HG03025 (cell line): Measurements from ENCODE around the gene KCTD1.

ENCODE experiments used
- ATAC-seq: cut with Tn5 transposase; IDR thresholded peaks from one replicate; pipeline ENCODE4 v1.9.1; 2021; ENCODE audit warnings: mild to moderate bottlenecking, moderate library complexity; ENCODE audit not compliant: unreplicated experiment, low FRiP score

Gene KCTD1

GRCh38 chr18:26524504-26525351 lies 23.6 kb downstream of the KCTD1 start:
- no peak for ATAC-seq

DNA sequence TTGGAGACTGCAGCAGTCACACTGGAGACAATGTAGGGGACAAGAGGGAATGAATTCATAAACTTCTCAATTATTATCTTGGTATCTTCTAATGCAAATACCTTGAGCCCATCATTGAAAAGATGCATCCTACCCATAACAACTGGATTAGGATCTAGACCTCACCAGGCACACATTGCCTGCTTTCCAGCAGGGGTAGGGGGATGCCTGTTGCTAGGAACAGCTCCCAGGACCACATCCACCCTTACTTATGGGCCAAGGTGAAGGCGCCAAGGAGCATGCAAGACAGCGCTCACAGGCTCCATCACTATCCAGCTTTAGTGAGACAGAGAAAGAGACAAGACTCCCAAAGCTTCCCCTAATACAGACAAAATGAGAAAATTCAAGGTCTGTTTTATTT lies 24.4 kb downstream of the KCTD1 start:
- ATAC-seq = no peak

DNA sequence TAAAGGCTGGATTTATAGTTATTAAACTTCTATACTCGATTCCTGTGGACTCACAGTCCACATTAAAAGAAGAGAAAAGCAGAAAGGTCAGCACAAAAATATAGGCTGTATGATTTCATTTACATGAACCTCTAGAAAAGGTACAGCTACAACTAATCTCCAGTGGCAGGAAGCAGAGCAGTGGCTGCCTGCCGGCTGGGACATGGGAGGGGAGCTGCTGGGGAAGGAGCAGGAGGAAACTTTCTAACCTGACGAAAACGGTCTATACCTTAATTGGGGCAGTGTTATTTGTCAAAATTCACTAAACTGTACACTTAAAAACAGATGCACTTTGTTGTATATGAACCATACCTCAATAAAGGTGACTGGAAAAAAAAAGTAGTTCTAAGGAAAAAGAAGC lies 26.7 kb downstream of the KCTD1 start:
- ATAC-seq = no peak

GRCh38 chr18:26520974-26521373 lies 27.4 kb downstream of the KCTD1 start:
- ATAC-seq = no peak

- no peak for ATAC-seq
Measured at GRCh38 chr18:26519114-26519513, 29.2 kb downstream of the KCTD1 start.

- ATAC-seq = no peak
Measured at GRCh38 chr18:26516964-26517363, 31.4 kb downstream of the KCTD1 start.

DNA sequence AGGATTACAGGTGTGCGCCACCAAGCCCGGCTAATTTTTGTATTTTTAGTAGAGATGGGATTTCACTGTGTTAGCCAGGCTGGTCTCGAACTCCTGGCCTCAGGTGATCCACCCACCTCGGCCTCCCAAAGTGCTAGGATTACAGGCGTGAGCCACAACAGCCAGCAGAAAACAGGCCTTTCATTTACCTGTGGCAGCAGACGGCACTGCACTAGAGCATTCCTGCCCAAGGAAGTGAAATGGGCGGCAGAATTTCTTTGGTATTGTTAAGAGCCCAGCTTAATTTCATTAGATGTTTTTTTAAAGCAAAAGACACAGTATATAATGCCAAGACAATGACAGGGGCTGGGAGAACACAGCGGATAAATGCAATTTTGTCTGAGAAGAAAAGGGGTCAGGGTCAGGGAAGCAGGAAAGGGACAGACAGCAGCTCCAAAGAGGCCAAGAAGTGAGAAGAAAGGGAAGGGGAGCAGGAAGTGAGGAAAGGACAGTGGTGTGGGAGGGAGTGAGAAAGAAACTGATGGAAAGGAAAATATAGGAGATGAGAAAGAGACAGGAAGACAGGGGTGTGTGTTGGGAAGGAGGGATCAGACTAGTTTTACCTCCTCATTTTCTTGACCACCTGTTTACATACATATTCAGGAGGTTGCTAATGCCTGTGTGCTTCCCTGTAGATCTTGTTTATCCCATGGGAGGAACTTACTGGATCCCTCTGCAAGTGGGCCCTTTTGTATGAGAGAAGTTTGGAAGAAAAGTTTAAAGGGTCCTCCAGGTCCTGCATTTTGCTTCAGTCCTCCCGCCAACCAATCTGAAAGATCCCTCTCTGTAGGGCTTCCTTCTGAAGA lies 32.5 kb downstream of the KCTD1 start:
- no peak for ATAC-seq

GRCh38 chr18:26511339-26512071 lies 36.8 kb downstream of the KCTD1 start:
- no peak for ATAC-seq

GRCh38 chr18:26510337-26510736 lies 38.0 kb downstream of the KCTD1 start:
- ATAC-seq = no peak

DNA sequence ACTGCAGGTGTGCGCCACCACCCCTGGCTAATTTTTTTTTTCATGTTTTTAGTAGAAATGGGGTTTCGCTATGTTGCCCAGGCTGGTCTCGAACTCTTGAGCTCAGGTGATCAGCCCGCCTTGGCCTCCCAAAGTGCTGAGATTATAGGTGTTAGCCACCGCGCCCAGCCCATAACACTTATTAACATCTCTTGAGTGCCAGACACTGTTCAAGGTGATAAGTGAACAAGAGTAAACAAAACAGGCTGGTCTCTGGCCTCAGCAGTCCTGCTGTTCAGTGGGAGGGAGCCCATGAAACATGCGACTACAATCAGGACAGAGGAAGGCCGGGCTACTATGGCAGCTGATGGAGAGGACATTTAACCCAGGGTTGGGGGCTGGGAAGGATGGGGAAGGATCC lies 42.3 kb downstream of the KCTD1 start:
- no peak for ATAC-seq

DNA sequence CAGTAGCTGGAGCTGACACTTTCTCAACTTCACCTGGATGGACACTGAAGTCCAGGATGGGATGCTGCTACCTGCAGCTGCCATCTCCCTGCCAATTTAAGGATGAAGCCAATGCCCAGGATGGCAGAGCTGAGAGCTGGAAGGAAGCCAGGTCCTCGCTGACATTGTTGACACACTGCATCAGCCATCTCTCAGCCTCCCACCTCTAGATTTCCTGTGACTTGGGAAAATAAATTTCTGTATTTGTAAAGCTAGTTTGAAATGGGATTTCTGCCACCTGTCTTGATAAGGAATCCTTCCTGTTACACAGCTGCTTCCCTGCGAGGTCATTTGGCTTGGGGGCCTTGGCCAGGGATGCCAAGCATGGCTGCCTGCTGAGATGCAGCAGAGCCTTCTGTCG lies 43.5 kb downstream of the KCTD1 start:
- no peak for ATAC-seq

DNA sequence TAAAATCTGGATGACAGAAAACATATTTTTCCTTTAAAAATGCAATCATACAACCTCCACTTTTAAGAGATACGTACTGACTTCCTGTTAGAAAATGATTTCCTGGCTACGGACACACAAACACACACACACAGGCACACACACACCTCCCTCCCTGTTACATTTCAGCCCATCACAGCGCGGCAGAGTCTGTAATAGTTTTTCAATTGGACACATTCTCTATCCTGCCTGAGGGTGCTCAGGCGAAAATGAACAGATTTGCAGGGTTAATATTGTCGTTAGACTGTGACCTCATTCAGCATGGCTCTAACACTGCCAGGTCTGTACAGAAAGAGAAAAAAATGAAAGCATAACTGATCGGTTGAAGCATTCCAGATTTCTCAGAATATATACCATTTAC lies 45.0 kb downstream of the KCTD1 start:
- ATAC-seq = no peak

GRCh38 chr18:26502823-26503222 lies 45.5 kb downstream of the KCTD1 start:
- no peak for ATAC-seq

DNA sequence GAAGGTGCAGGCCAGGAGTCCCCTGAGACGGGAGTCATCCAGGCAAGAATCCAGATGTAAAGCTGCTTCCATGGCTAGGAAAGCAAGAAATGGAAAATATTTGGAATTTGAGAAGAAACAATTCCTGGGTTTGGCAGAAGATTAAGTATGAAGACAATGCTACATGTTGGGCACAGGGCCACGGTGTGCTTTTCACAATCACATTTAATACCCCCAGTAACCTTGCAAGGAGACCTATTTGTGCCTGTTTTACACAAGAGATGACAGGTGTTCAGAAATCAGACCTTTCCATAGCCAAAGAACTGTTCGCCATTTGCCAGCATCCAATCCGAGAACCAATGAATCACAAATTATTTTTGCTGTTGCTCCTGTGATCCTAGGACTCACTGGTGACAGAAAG lies 50.5 kb downstream of the KCTD1 start:
- ATAC-seq = no peak

DNA sequence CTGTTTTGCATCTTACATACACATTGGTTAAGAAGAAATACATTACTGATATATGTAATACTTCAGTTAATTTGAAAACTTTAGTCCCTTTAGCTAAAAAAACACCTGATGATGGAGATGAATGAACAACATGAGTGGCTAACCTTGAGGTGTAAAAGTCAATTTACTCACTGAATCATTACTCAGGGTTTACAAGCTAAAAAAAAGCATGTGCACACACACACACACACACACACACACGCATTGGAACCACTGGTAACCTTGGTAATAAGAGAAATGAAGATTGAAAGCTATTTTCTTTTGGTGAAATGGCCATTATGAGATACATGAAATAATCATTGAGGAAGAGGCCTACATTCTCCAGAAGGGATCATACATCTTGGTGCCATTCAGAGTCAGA lies 51.8 kb downstream of the KCTD1 start:
- no peak for ATAC-seq

- no peak for ATAC-seq
Measured at GRCh38 chr18:26495287-26495686, 53.1 kb downstream of the KCTD1 start.

GRCh38 chr18:26493021-26493420 lies 55.3 kb downstream of the KCTD1 start:
- ATAC-seq = no peak

GRCh38 chr18:26491194-26491816 lies 57.0 kb downstream of the KCTD1 start:
- ATAC-seq = no peak

GRCh38 chr18:26489881-26490280 lies 58.5 kb downstream of the KCTD1 start:
- ATAC-seq = no peak

DNA sequence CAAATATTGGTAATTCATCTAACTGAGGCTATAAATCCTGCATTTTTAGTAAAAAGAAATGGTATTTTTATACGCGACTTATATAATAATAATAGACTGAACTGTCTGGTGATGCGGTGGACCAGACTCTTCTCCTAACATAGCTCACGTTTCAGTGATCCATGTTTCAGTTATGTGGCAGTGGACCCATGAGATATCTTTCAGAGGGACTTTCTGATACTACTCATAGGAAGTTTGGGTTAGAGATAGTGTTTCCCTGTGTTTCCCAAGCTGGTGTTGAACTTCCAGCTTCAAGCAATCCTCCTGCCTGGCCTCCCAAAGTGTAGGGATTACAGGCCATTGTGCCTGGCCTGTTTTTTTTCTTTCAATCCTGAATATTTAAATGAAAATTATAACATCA lies 59.2 kb downstream of the KCTD1 start:
- no peak for ATAC-seq
